Ovary (tissue), 3 donors: Measurements from ENCODE around the gene FAM217B.

Experiments used
- EP300 ChIP-seq: sonication (generic); formaldehyde crosslinking; IDR thresholded peaks from one replicate; pipeline ENCODE4 v1.6.1; 2017; ENCODE audit warnings: antibody characterized with exemption
- POLR2A ChIP-seq: fragments of 450-650 bp; IDR thresholded peaks from one replicate; pipeline ENCODE4 v1.6.1; 2017; ENCODE audit warnings: antibody characterized with exemption, mild to moderate bottlenecking, moderate library complexity
- TF ChIP-seq, protein P1 (sequence below), 3 donors: fragments of 450-650 bp in 2 of 3; fragments of 200-600 bp in 1 of 3; IDR thresholded peaks; one replicate each; pipeline versions ENCODE4 v1.5.1 to v1.8.0; 2016 to 2022; ENCODE audit warnings: antibody characterized with exemption in 3 of 3, mild to moderate bottlenecking in 1 of 3
- donor health status: DM: no; HTN: no; CAD: no.

DNA sequence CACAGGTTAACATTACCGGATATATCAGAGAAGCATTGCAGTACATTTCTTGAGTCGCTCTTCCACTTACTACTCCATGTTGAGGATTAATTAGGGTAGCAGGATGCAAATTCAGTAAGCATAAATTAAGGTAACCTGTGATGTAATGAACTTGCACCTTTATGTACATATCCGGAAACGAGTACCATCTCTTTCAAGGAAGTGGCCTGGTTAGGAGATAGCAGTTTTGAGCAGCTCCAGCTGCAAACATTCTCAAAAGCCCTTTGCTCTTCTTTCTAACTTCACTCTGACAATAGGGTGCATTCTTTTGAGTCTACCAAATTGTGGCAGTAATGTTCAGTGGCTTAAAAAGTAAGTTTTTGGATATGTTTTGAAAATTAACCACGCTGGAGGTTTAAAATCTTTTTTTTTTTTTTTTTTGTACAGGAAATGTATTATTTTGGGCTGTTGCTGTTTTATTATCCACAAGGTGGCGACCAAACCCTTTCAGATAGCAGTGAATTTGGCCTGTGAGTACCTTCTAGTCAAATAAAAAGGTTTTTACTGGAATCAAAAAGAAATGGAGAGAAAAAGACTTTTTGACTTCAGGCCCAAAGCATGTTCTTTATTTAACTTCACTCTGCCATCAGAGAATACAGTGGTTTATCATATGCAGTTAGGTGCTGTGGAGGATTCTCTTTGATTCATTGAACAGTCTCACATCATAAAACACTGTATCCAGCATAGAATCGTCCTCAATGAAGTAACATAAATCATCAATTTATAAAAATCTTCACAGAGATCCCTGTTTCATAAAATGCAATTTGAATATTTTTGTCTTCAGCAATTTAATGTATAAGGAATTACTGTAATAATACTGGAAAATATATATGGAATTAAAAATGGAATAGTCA lies 8.9 kb downstream of the FAM217B start:
- TF ChIP-seq, protein P1, sequence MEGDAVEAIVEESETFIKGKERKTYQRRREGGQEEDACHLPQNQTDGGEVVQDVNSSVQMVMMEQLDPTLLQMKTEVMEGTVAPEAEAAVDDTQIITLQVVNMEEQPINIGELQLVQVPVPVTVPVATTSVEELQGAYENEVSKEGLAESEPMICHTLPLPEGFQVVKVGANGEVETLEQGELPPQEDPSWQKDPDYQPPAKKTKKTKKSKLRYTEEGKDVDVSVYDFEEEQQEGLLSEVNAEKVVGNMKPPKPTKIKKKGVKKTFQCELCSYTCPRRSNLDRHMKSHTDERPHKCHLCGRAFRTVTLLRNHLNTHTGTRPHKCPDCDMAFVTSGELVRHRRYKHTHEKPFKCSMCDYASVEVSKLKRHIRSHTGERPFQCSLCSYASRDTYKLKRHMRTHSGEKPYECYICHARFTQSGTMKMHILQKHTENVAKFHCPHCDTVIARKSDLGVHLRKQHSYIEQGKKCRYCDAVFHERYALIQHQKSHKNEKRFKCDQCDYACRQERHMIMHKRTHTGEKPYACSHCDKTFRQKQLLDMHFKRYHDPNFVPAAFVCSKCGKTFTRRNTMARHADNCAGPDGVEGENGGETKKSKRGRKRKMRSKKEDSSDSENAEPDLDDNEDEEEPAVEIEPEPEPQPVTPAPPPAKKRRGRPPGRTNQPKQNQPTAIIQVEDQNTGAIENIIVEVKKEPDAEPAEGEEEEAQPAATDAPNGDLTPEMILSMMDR (IDR thresholded peaks at IDR 0.05) = no peak
- TF ChIP-seq EP300 (no peak), POLR2A (no peak)
